Measurements from ENCODE around the gene RAB1B.
A peak's percentile ranks its signal among the peaks of the same experiment; 100 is the strongest.

The RAB1B gene

GRCh38 chr11:66314186-66314501 is 45.7 kb downstream of the RAB1B start:
- H3K36me3 ChIP-seq (replicated peaks in 1 of 2; ENCODE audit: control insufficient read depth in 2 of 2, insufficient read depth in 2 of 2, low read length in 2 of 2) = no peaks in the 10 kb centered on the region
- peaks cover 22 to 30% of the 10 kb centered on the region in 2 donors for H3K4me1 ChIP-seq (ENCODE audit: control insufficient read depth in 2 of 2, insufficient read depth in 1 of 2, low read depth in 1 of 2, low read length in 2 of 2)
- no peak overlapping the region for H3K14ac ChIP-seq (ENCODE audit: low read length)
- H4K8ac ChIP-seq (ENCODE audit: low read depth, low read length) = no peak overlapping the region
- no peak overlapping the region for H3K4me2 ChIP-seq (ENCODE audit: insufficient read depth, low read length, poor library complexity, severe bottlenecking)
- no peak overlapping the region for H3K9ac ChIP-seq (ENCODE audit: low read depth, low read length, poor library complexity)
- no peaks in the 10 kb centered on the region for H3K9me3 ChIP-seq (replicated peaks in 1 of 2; ENCODE audit: control insufficient read depth in 2 of 2, insufficient read depth in 1 of 2, low read depth in 1 of 2, low read length in 2 of 2)
- no peak overlapping the region for H2BK12ac ChIP-seq (ENCODE audit: low read length)
- no peak overlapping the region for H4K91ac ChIP-seq (ENCODE audit: low read depth, low read length, poor library complexity)
- H3K18ac ChIP-seq (ENCODE audit: low read length) = peak overlapping the region; percentile 97
- DNase-seq (ENCODE audit: low spot score) = no peak
- H3K79me1 ChIP-seq (ENCODE audit: low read depth, low read length) = no peaks in the 10 kb centered on the region
- H2BK15ac ChIP-seq (ENCODE audit: low read length) = peak overlapping the region; percentile 96
- peaks cover 0 to 2% (median 0%) of the 10 kb centered on the region in 3 experiments for H3K27me3 ChIP-seq (ENCODE audit: control insufficient read depth in 3 of 3, insufficient read depth in 3 of 3, low read depth in 1 of 3, low read length in 3 of 3)
- peak overlapping the region; percentile 98 for H2AK5ac ChIP-seq (ENCODE audit: low read depth, low read length)
- no peak overlapping the region for H3K27ac ChIP-seq (replicated peaks; ENCODE audit: low read length)
- no peak overlapping the region for H3K4ac ChIP-seq (ENCODE audit: low read length)
- H3K4me3 ChIP-seq (ENCODE audit: low read length in 2 of 2) = no peak overlapping the region
- no CpG with 5 or more reads among the region's 1 CpG for WGBS, 2 donors (ENCODE audit: extremely low coverage in 2 of 2, insufficient read length in 2 of 2, insufficient replicate concordance in 1 of 2)
- no peak overlapping the region for H3K23ac ChIP-seq (ENCODE audit: low read depth, low read length, poor library complexity)
- no peak overlapping the region for H2AFZ ChIP-seq (ENCODE audit: low read length)
- peak overlapping the region; percentile 59 for H2BK5ac ChIP-seq (ENCODE audit: low read length)
- peak overlapping the region; percentile 93 for H2BK120ac ChIP-seq (ENCODE audit: low read depth, low read length)

- H2BK5ac ChIP-seq (ENCODE audit: low read length) = peak overlapping the region; percentile 59
- no peak overlapping the region for H2AFZ ChIP-seq (ENCODE audit: low read length)
- peak overlapping the region; percentile 88 for H2BK15ac ChIP-seq (ENCODE audit: low read length)
- H3K27me3 ChIP-seq (ENCODE audit: control insufficient read depth in 3 of 3, insufficient read depth in 3 of 3, low read depth in 1 of 3, low read length in 3 of 3) = peaks cover 0 to 2% (median 0%) of the 10 kb centered on the region in 3 experiments
- peak overlapping the region; percentile 60 for H3K4ac ChIP-seq (ENCODE audit: low read length)
- H3K4me1 ChIP-seq (ENCODE audit: control insufficient read depth in 2 of 2, insufficient read depth in 1 of 2, low read depth in 1 of 2, low read length in 2 of 2) = peaks cover 22 to 30% of the 10 kb centered on the region in 2 donors
- H3K18ac ChIP-seq (ENCODE audit: low read length) = peak overlapping the region; percentile 38
- H3K4me3 ChIP-seq (ENCODE audit: low read length in 2 of 2) = no peak overlapping the region
- DNase-seq (ENCODE audit: low spot score) = no peak
- peak overlapping the region; percentile 98 for H2AK5ac ChIP-seq (ENCODE audit: low read depth, low read length)
- peak overlapping the region; percentile 68 for H2BK120ac ChIP-seq (ENCODE audit: low read depth, low read length)
- peak overlapping the region; percentile 80 for H4K91ac ChIP-seq (ENCODE audit: low read depth, low read length, poor library complexity)
- H4K8ac ChIP-seq (ENCODE audit: low read depth, low read length) = no peak overlapping the region
- no peak overlapping the region for H3K27ac ChIP-seq (replicated peaks; ENCODE audit: low read length)
- H3K14ac ChIP-seq (ENCODE audit: low read length) = no peak overlapping the region
- no peak overlapping the region for H3K23ac ChIP-seq (ENCODE audit: low read depth, low read length, poor library complexity)
- no peaks in the 10 kb centered on the region for H3K79me1 ChIP-seq (ENCODE audit: low read depth, low read length)
- no peaks in the 10 kb centered on the region for H3K36me3 ChIP-seq (replicated peaks in 1 of 2; ENCODE audit: control insufficient read depth in 2 of 2, insufficient read depth in 2 of 2, low read length in 2 of 2)
- peak overlapping the region; percentile 45 for H3K9ac ChIP-seq (ENCODE audit: low read depth, low read length, poor library complexity)
- H3K4me2 ChIP-seq (ENCODE audit: insufficient read depth, low read length, poor library complexity, severe bottlenecking) = no peak overlapping the region
- peak overlapping the region; percentile 89 for H2BK12ac ChIP-seq (ENCODE audit: low read length)
- no CpG with 5 or more reads among the region's 17 CpGs for WGBS, 2 donors (ENCODE audit: extremely low coverage in 2 of 2, insufficient read length in 2 of 2, insufficient replicate concordance in 1 of 2)
- no peaks in the 10 kb centered on the region for H3K9me3 ChIP-seq (replicated peaks in 1 of 2; ENCODE audit: control insufficient read depth in 2 of 2, insufficient read depth in 1 of 2, low read depth in 1 of 2, low read length in 2 of 2)
Observed at GRCh38 chr11:66314561-66315497, 46.4 kb downstream of the RAB1B start.

GRCh38 chr11:66315498-66315885 is 47.1 kb downstream of the RAB1B start:
- Histone ChIP-seq H2BK15ac (ENCODE audit: low read length) (peak overlapping the region; percentile 88), H3K4me2 (ENCODE audit: insufficient read depth, low read length, poor library complexity, severe bottlenecking) (no peak overlapping the region), H3K36me3 (replicated peaks in 1 of 2; ENCODE audit: control insufficient read depth in 2 of 2, insufficient read depth in 2 of 2, low read length in 2 of 2) (no peaks in the 10 kb centered on the region), H2AFZ (ENCODE audit: low read length) (no peak overlapping the region), H2BK12ac (ENCODE audit: low read length) (no peak overlapping the region), H3K79me1 (ENCODE audit: low read depth, low read length) (no peaks in the 10 kb centered on the region), H2BK5ac (ENCODE audit: low read length) (peak overlapping the region; percentile 43), H3K27ac (replicated peaks; ENCODE audit: low read length) (no peak overlapping the region), H3K14ac (ENCODE audit: low read length) (no peak overlapping the region), H2AK5ac (ENCODE audit: low read depth, low read length) (peak overlapping the region; percentile 98), H3K4me3 (ENCODE audit: low read length in 2 of 2) (no peak overlapping the region), H3K18ac (ENCODE audit: low read length) (peak overlapping the region; percentile 4), H3K9ac (ENCODE audit: low read depth, low read length, poor library complexity) (peak overlapping the region; percentile 47), H3K4ac (ENCODE audit: low read length) (peak overlapping the region; percentile 5), H4K91ac (ENCODE audit: low read depth, low read length, poor library complexity) (peak overlapping the region; percentile 74), H4K8ac (ENCODE audit: low read depth, low read length) (no peak overlapping the region), H3K9me3 (replicated peaks in 1 of 2; ENCODE audit: control insufficient read depth in 2 of 2, insufficient read depth in 1 of 2, low read depth in 1 of 2, low read length in 2 of 2) (no peaks in the 10 kb centered on the region), H3K23ac (ENCODE audit: low read depth, low read length, poor library complexity) (peak overlapping the region; percentile 50), H2BK120ac (ENCODE audit: low read depth, low read length) (peak overlapping the region; percentile 68), H3K4me1 (ENCODE audit: control insufficient read depth in 2 of 2, insufficient read depth in 1 of 2, low read depth in 1 of 2, low read length in 2 of 2) (peaks cover 22 to 30% of the 10 kb centered on the region in 2 donors), H3K27me3 (ENCODE audit: control insufficient read depth in 3 of 3, insufficient read depth in 3 of 3, low read depth in 1 of 3, low read length in 3 of 3) (peaks cover 0 to 2% (median 0%) of the 10 kb centered on the region in 3 experiments)
- no CpG with 5 or more reads among the region's 14 CpGs for WGBS, 2 donors (ENCODE audit: extremely low coverage in 2 of 2, insufficient read length in 2 of 2, insufficient replicate concordance in 1 of 2)
- no peak for DNase-seq (ENCODE audit: low spot score)

Data from neuronal stem cell (in vitro differentiated cells).